Right renal cortex interstitium (tissue), 3 donors: ENCODE data around the gene MED28. TPM values are rescaled to one million over a fixed set of nuclear protein-coding genes. Genes with fewer than 3 reads are reported as not detected.

Experiments
- DNase-seq, 3 donors: peaks; one replicate each; pipeline ENCODE4 v3.0.0-alpha.2; 2013; ENCODE audit warnings: low read depth in 3 of 3, low spot score in 2 of 3
- polyA plus RNA-seq, 3 donors: library from polyadenylated mRNA; unstranded; fragments of 120-200 nt; gene quantifications; one replicate each; pipeline ENCODE4 v1.2.1, GENCODE V29; 2013; ENCODE audit not compliant: insufficient read length in 3 of 3

MED28 gene
- polyA plus RNA-seq, 3 donors: 60.4 to 65.2 (median 64.9) TPM

DNA sequence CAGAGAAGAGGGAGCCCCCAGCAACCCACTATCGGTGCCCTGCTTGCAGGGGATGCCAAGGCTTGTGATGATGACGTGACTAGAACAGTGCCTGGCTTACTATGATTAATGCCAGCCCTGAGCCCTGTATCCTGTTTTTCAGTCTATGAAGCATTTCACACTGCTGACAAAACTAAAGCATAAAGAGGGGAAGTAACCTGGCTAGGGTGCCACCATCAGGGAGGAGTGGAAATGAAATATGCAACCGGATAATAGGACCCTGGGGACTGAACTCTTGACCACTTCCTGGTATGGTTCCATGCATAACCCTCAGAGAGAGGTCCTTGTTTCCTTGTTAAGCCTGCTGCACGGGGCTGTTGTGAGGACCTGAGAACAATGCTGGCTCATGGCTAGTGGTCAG, 50.3 kb downstream of the MED28 start:
- no peak for DNase-seq

DNA sequence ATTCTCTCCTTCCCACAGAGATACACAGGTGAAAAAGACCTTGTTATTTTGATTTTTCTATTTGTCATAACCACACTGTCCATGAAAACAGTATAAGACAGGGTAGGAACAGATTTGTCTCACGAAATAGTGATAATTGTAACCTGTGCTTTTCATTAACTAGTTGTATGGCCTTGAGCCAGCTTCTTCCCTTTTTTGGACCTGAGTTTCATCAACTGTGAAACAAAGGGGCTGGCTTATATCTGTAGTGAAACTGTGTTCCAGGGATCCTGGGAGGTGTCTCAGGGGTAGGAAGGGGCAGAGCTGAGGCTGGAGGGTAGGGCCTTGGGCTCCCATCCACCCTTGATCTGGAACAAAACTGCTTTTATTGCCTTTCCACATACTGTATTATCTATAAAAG, 50.9 kb downstream of the MED28 start:
- DNase-seq: no peak

DNA sequence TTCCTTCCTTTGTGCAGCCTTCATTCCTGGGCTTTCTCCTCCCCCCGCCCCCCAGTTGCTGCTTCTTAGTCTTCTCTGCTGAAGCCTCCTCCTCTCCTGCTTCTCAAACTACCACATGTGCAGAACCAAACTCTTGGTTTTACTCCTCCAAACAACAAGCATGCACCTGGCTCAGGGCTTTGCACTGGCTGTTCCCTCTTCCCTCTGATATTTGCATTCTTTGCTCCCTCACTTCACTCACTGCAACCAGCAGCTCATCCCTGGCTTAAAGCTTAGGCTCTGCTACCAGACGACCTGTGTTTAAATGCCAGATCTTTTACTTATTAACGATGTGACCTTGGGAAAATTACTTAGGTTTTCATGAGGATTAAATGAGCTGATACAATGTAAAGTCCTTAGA, 51.4 kb downstream of the MED28 start:
- no peak for DNase-seq

DNA sequence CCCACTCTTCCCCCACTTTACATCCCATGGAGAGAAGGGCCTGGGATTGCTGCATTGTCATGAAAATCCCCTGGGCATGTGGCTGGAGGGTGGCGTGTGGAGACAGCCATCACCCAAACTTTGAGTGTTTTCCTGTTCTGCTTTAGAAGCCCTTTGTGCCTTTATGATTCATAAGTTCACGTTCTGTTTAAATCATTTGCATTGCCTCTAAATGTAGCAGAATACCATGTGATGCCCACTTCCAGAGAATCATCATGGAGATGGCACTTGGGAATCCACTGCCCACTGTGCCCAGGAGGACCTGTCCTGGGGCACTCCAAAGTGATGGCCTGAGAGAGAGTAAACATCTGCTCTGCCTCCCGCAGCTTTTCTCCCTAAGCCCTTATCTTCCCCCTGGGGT, 52.8 kb downstream of the MED28 start:
- DNase-seq: no peak

DNA sequence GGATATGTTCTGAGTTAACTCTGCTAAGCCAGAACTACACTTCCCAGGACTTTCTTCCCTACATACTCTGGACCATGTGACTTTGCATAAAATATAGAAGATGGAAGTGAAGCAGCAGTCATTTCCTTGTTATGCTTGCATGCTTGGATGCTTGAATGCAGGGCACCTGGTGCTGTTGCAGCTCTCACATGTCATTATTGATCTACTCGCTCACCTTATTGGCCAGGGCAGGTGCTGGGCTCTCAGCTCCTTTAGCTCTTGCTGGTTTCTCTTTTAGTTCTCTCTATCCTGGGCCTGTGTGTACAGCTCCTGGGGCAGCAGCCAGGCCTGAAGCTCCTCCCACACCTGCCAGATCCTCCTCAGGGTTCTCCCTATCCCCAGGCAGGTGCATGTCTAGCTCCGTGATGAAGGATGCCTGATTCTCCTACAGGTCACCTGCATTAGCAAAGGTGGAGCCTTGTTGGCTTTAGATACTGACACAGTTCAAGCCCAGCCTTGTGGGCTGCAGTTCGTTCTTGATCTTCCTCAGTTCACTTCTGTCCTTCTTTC, 53.3 kb downstream of the MED28 start:
- no peak for DNase-seq

DNA sequence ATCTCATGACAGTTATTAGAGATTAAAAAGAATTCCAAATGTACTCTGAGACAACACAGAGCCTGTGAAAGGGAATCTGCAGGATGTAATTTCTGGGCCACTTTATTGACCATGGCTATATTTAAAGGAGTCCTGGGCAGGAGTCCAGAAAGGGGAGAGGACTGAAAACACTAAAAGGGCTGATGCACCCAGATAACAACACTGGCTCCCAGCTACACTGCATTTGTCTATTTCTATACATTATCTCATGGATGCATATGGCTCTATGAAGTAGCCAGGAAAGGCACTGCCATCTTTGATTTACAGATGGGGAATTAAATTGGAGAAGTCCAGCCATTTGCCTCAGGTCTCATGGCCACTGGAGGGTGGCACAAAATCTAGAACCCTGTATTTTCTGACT, 56.0 kb downstream of the MED28 start:
- DNase-seq: no peak

DNA sequence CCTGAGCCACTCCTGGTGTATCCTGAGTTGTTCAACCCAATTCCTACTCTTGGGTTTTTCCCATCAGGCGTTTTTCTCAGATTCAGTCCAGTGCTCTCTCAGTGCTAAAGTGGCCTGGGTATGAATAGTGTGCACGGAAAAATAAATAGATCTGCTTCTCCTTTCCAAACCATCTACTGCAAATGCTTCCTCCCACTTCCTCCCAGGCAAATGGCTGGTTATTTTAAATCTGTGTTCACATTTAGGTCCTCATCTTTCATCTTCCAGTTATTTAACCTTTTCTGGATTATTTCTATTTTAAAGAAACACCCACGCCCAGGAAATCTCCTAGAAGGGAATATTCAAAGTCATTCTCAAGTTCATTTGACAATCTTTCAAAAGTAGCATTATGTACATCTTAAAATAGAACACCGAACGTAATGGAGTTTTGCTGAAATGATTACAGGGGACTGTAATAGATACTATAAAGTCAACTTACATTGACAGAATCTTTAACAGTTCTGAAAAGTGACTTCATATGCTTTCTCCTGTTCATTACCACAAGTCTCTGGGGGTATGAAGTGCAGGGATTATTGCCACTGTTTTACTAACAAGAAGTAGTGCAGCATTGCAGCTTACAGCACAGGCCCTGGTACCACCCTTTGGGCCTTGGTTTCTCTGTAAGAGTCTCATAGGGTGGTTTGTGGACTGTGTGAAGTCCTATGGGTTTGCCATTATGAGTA, 66.3 kb downstream of the MED28 start:
- no peak for DNase-seq

DNA sequence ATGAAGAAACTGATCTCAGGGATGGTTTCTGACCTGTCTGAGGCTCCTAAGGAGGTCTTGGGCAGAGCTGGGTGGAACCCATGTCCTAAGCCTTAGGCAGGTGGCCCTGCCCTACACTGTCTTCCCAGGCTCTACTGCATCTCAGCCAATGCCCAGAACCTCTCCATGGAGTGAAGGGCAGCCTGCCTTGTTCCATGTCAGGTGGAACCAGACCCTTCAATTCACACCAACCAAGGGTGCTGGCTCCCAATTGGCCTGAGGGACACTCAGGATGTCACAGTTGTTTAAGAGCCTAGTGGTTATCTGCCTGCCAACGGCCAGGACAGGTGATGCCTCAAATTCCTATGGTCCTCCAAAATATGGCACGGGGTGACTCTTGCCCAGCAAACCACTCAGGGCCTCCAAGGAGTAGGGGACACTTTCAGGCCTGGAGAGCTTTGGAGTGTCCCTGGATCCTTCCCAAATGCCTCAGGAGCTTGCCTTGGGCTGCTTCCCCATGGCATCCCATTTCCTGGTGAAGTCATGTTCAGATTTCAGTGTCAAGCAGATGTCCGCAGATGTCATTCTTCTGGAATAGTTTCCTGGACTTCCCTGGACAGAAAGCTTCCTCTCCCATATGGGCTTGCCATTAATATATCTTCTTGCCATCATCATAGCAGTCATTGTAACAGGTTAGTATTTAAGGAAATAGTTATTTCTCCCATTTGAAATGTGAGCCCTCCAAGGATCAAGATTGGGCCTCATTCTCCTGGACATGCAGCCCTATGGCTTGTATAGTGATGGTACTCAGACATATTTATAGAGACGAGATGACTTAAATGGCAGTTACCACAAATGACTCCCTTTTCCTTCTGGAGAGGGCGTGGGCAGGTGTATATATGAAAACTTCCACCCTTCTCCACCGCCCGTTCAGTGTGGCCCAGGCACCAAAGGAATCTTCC, 67.1 kb downstream of the MED28 start:
- no peak for DNase-seq

DNA sequence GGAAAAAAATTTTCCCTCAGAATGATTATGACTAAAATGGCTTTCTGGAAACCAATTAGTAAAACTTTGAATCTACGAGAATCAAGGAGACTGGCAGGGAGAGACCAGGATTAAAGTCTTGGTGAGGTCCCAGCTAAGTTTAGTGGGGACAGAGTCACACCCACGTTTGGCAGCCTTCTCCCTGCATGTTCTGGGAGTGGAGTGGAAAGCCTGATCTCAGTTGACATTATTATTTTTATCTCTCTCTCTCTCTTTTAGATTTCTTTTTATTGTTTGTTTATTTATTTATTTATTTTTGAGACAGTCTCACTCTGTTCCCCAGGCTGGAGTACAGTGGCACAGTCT, 67.8 kb downstream of the MED28 start:
- no peak for DNase-seq

Other genes with a start within 250 kb of the MED28 start
- gene QDPR, start 102.6 kb upstream of the MED28 start, polyA plus RNA-seq: 10 to 100 TPM; 43.2 to 69.0 (median 63.3) TPM
- gene CLRN2, start 99.5 kb upstream of the MED28 start, polyA plus RNA-seq: not detected
- gene LAP3, start 37.4 kb upstream of the MED28 start, polyA plus RNA-seq: 10 to 100 TPM; 78.4 to 86.4 (median 85.2) TPM
- gene FAM184B, start 167.0 kb downstream of the MED28 start, polyA plus RNA-seq: under 1 TPM; 0.40 to 0.61 (median 0.42) TPM
- 10 to 100 TPM; 42.7 to 46.9 (median 46.0) TPM for gene DCAF16, start 196.1 kb downstream of the MED28 start, polyA plus RNA-seq
- 10 to 100 TPM; 25.9 to 31.9 (median 27.9) TPM for gene NCAPG, start 196.3 kb downstream of the MED28 start, polyA plus RNA-seq